LHCN-M2 (cell line): ENCODE data around the gene SPSB2. TPM values are rescaled to one million over a fixed set of nuclear protein-coding genes. Genes with fewer than 3 reads are reported as not detected.
A peak's percentile ranks its signal among the peaks of the same experiment; 100 is the strongest.

Experiments used
- DNase-seq: peaks from one replicate; pipeline ENCODE4 v3.0.0-alpha.2; 2012; ENCODE audit warnings: low read depth
- total RNA-seq: library from RNA; depleted of rRNA; stranded (reverse); fragments of >200 nt; gene quantifications from 2 replicates; pipeline ENCODE4 v1.2.3, GENCODE V29; 2014

The SPSB2 gene
- total RNA-seq, 1 experiment from 2014 or later = 13.0 TPM

- DNase-seq = no peak
Observed at GRCh38 chr12:6833189-6833890, 39.8 kb downstream of the SPSB2 start.

- no peak for DNase-seq
Observed at GRCh38 chr12:6832125-6832524, 41.0 kb downstream of the SPSB2 start.

- DNase-seq = no peak
Observed at GRCh38 chr12:6831450-6831995, 41.6 kb downstream of the SPSB2 start.

GRCh38 chr12:6830999-6831398 is 42.1 kb downstream of the SPSB2 start:
- DNase-seq = no peak

GRCh38 chr12:6830286-6830890 is 42.7 kb downstream of the SPSB2 start:
- DNase-seq = no peak

GRCh38 chr12:6829536-6830220 is 43.4 kb downstream of the SPSB2 start:
- DNase-seq = no peak

GRCh38 chr12:6828781-6829535 is 44.1 kb downstream of the SPSB2 start:
- peak; percentile 43 for DNase-seq

- DNase-seq = peak; percentile 59
Observed at GRCh38 chr12:6827982-6828780, 44.9 kb downstream of the SPSB2 start, which contains the start of gene P3H3. TSS of gene P3H3 (plus strand) at chr12:6828407. CDS start at chr12:6828441, 34 bp downstream.

- DNase-seq = peak; percentile 84
Observed at GRCh38 chr12:6827437-6827911, 45.6 kb downstream of the SPSB2 start.

- DNase-seq = no peak
Observed at GRCh38 chr12:6826734-6827436, 46.2 kb downstream of the SPSB2 start.

- no peak for DNase-seq
Observed at GRCh38 chr12:6826125-6826733, 46.9 kb downstream of the SPSB2 start.

GRCh38 chr12:6825398-6826124 is 47.5 kb downstream of the SPSB2 start:
- peak; percentile 82 for DNase-seq

- peak; percentile 58 for DNase-seq
Observed at GRCh38 chr12:6824901-6825381, 48.2 kb downstream of the SPSB2 start.

GRCh38 chr12:6824085-6824775 is 48.9 kb downstream of the SPSB2 start:
- DNase-seq = no peak

GRCh38 chr12:6823182-6824084 is 49.7 kb downstream of the SPSB2 start:
- no peak for DNase-seq

- DNase-seq = no peak
Observed at GRCh38 chr12:6822426-6823135, 50.5 kb downstream of the SPSB2 start.
